Left renal pelvis (tissue), 4 donors: Measurements from ENCODE around the gene SRPK3. TPM values are rescaled to one million over a fixed set of nuclear protein-coding genes. Genes with fewer than 3 reads are reported as not detected.
"Not testable (repeated sequence)": the region's sequence is repeated elsewhere in the genome, so short reads cannot be mapped to it uniquely, and the experiment has no call there.

Source experiments
- DNase-seq, 4 donors: peaks; one replicate each; pipeline ENCODE4 v3.0.0-alpha.2; 2013; ENCODE audit warnings: low read depth in 4 of 4, low spot score in 3 of 4
- polyA plus RNA-seq, 4 donors: library from polyadenylated mRNA; unstranded; fragments of 120-200 nt; gene quantifications; one replicate each; pipeline ENCODE4 v1.2.1, GENCODE V29; 2013; ENCODE audit not compliant: insufficient read length in 4 of 4

SRPK3 gene
- polyA plus RNA-seq, 4 donors, result 0.65 to 6.7 (median 1.9) TPM

GRCh38 chrX:153803211-153804099 lies 22.6 kb downstream of the SRPK3 start:
- DNase-seq, result no peak

GRCh38 chrX:153804100-153804595 lies 23.3 kb downstream of the SRPK3 start:
- DNase-seq, result no peak

- DNase-seq, result no peak
Observed at GRCh38 chrX:153804621-153805020, 23.8 kb downstream of the SRPK3 start.

- DNase-seq, result no peak
Observed at GRCh38 chrX:153805436-153805835, 24.6 kb downstream of the SRPK3 start.

- no peak for DNase-seq
Observed at GRCh38 chrX:153806999-153807575, 26.2 kb downstream of the SRPK3 start.

- DNase-seq, result no peak
Observed at GRCh38 chrX:153807976-153808375, 27.1 kb downstream of the SRPK3 start.

GRCh38 chrX:153812220-153812619 lies 31.4 kb downstream of the SRPK3 start:
- no peak for DNase-seq

GRCh38 chrX:153813161-153813560 lies 32.3 kb downstream of the SRPK3 start:
- no peak for DNase-seq

GRCh38 chrX:153814591-153815315 lies 33.9 kb downstream of the SRPK3 start:
- no peak for DNase-seq

GRCh38 chrX:153816831-153817690 lies 36.2 kb downstream of the SRPK3 start:
- no peak for DNase-seq

- DNase-seq, result not testable (repeated sequence)
Observed at GRCh38 chrX:153818064-153818463, 37.2 kb downstream of the SRPK3 start.

- DNase-seq, result no peak
Observed at GRCh38 chrX:153818571-153819383, 37.9 kb downstream of the SRPK3 start.

GRCh38 chrX:153819384-153820040 lies 38.7 kb downstream of the SRPK3 start:
- no peak for DNase-seq

- DNase-seq, result no peak
Observed at GRCh38 chrX:153820601-153821000, 39.8 kb downstream of the SRPK3 start.

GRCh38 chrX:153821066-153821465 lies 40.2 kb downstream of the SRPK3 start:
- DNase-seq, result no peak

- no peak for DNase-seq
Observed at GRCh38 chrX:153824348-153824747, 43.5 kb downstream of the SRPK3 start.

GRCh38 chrX:153825042-153825441 lies 44.2 kb downstream of the SRPK3 start:
- DNase-seq, result no peak

- no peak for DNase-seq
Observed at GRCh38 chrX:153827016-153827415, 46.2 kb downstream of the SRPK3 start.

- DNase-seq, result no peak
Observed at GRCh38 chrX:153827903-153828302, 47.1 kb downstream of the SRPK3 start.
